Measurements from ENCODE around the gene EFEMP1.
"Not testable (repeated sequence)": the region's sequence is repeated elsewhere in the genome, so short reads cannot be mapped to it uniquely, and the experiment has no call there.

EFEMP1 gene

GRCh38 chr2:55831671-55832410, 91.7 kb downstream of the EFEMP1 start:
- DNase-seq (ENCODE audit: low read depth, low spot score): not testable (repeated sequence)

DNA sequence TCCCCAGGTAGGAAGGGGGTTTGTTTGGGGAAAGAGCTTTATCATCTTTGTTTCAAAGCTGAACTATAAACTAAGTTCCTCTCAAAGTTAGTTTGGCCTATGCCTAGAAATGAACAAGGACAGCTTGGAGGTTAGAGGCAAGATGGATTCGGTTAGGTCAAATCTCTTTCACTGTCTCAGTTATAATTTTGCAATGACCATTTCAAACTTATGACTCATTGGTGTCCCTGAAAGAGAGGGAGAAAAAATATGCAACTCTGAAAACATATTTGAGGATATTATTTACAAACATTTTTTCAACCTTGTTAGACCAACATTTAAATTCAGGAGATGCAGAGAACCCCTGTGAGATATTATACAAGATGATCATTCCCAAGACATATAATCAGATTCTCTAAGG, 95.7 kb downstream of the EFEMP1 start:
- no peak for DNase-seq (ENCODE audit: low read depth, low spot score)

DNA sequence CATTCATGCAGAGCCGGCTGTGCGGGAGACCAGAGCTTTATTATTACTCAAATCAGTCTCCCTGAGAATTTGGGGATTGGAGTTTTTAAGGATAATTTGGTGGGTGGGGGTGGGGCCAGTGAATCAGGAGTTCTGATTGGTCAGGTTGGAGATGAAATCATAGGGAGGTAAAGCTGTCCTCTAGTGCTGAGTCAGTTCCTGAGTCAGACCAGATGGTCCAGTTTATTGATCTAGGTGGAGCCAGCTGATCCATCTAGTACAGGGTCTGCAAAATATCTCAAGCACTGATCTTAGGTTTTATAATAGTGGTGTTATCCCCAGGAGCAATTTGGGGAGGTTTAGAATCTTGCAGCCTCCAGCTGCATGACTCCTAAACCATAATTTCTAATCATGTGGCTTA, 96.2 kb downstream of the EFEMP1 start:
- DNase-seq (ENCODE audit: low read depth, low spot score): not testable (repeated sequence)

- no peak for DNase-seq (ENCODE audit: low read depth, low spot score)
These were observed 97.3 kb downstream of the EFEMP1 start for GRCh38 chr2:55826246-55826645.

DNA sequence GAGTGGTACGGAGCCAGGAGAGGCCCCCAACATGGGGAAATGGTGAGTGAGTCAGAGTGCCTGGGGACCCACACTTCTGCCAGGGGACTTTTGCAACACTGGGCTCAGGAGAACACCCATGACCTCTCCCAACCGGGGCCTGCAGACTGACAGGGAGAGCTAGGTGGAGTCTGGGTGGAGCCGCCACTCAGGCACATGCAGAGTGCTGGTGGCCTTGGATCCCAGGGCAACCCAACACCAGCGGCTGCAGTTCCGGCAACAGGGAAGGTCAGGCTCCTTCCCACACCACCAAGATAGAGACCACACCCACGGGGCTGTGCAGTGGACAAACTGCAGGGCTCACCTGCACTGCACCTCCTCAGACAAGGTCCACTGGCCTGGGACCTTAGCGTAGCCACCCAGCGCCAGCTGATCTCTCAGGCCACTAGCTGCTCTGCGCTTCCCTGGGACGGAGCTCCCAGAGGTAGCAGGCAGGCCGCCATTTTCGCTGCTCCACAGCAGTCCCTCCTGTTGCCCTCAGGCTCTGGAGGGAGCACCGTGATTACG, 99.0 kb downstream of the EFEMP1 start:
- DNase-seq (ENCODE audit: low read depth, low spot score): no peak
